MCF 10A (cell line): ENCODE results near the gene MAP3K19. TPM values are rescaled to one million over a fixed set of nuclear protein-coding genes. Genes with fewer than 3 reads are reported as not detected.

Experiments used
- BruUV-seq: library from RNA; stranded (reverse); fragments of 400-500 nt; replicated peaks from 2 replicates; lab custom pipeline; 2021; lab: Mats Ljungman, UMichigan
- CTCF ChIA-PET: fragments of 300-600 bp; sonication (Branson Sonifier 250); formaldehyde crosslinking; extraction: SDS; loops from one replicate; lab custom pipeline; 2021; ENCODE audit warnings: antibody characterized with exemption, inconsistent platforms; lab: Yijun Ruan, JAX
- POLR2A ChIA-PET: fragments of 300-600, 350-650 bp; sonication (Branson Sonifier 250); formaldehyde crosslinking; extraction: SDS; loops from one replicate; lab custom pipeline; 2020; ENCODE audit warnings: antibody characterized with exemption, inconsistent platforms; lab: Yijun Ruan, JAX
- DNase-seq: peaks from one replicate; pipeline ENCODE4 v3.0.0-alpha.2; 2018; ENCODE audit not compliant: unreplicated experiment
- H3K27ac Mint-ChIP-seq: one replicate; pipeline ENCODE4 v1.8.0; 2022; ENCODE audit warnings: mild to moderate bottlenecking, low read depth, mixed read lengths; ENCODE audit not compliant: unreplicated experiment
- H3K27me3 Mint-ChIP-seq: one replicate; pipeline ENCODE4 v1.8.0; 2022; ENCODE audit warnings: mixed read lengths; ENCODE audit not compliant: insufficient read depth, unreplicated experiment
- H3K36me3 Mint-ChIP-seq: one replicate; pipeline ENCODE4 v1.8.0; 2022; ENCODE audit warnings: mild to moderate bottlenecking, moderate library complexity, mixed read lengths; ENCODE audit not compliant: insufficient read depth, unreplicated experiment
- H3K4me1 Mint-ChIP-seq: one replicate; pipeline ENCODE4 v1.8.0; 2022; ENCODE audit warnings: mixed read lengths; ENCODE audit not compliant: insufficient read depth, unreplicated experiment
- H3K4me3 Mint-ChIP-seq: one replicate; pipeline ENCODE4 v1.8.0; 2022; ENCODE audit warnings: mild to moderate bottlenecking, moderate library complexity, mixed read lengths; ENCODE audit not compliant: unreplicated experiment
- H3K9me3 Mint-ChIP-seq: one replicate; pipeline ENCODE4 v1.8.0; 2022; ENCODE audit warnings: mixed read lengths; ENCODE audit not compliant: unreplicated experiment
- CTCF ChIP-seq: fragments of 200-600 bp; IDR thresholded peaks from one replicate; pipeline ENCODE4 v1.8.0; 2022; ENCODE audit warnings: antibody characterized with exemption, mild to moderate bottlenecking; ENCODE audit not compliant: unreplicated experiment
- intact Hi-C: fragments of 100-400 bp; cut with micrococcal nuclease; formaldehyde crosslinking; loops from 2 replicates; pipeline ENCODE4 v1.14.1; 2022
- total RNA-seq: library from RNA; stranded (reverse); gene quantifications from 2 replicates; pipeline ENCODE4 v1.2.3, GENCODE V29; 2022

Gene MAP3K19
- total RNA-seq, 1 experiment from 2014 or later = not detected

- intact Hi-C loops = no loop called here
- no peaks in the 10 kb centered on the region for H3K36me3 Mint-ChIP-seq
- ChIA-PET POLR2A (interaction anchor here (0.6 to 1.4 kb wide), 2 partner anchors 33 to 110 kb away, joined by 3 to 4 read pairs; no protein-coding TSS in a partner anchor), CTCF (interaction anchor here (0.6 to 3.2 kb wide), 3 partner anchors 11 to 688 kb away, joined by 3 to 11 read pairs (median 5); no protein-coding TSS in a partner anchor)
- DNase-seq = no peak
- no peak overlapping the region for H3K4me3 Mint-ChIP-seq
- no TSS peak for BruUV-seq
- no peaks in the 10 kb centered on the region for H3K4me1 Mint-ChIP-seq
- peaks cover 15% of the 10 kb centered on the region for H3K27me3 Mint-ChIP-seq
- H3K27ac Mint-ChIP-seq = no peak overlapping the region
- H3K9me3 Mint-ChIP-seq = no peaks in the 10 kb centered on the region
- TF ChIP-seq CTCF = no peak
These were observed 25.6 kb downstream of the MAP3K19 start for GRCh38 chr2:135021618-135022017.

GRCh38 chr2:135011633-135012032, 35.6 kb downstream of the MAP3K19 start:
- no peak overlapping the region for H3K27ac Mint-ChIP-seq
- peaks cover 6% of the 10 kb centered on the region for H3K36me3 Mint-ChIP-seq
- H3K27me3 Mint-ChIP-seq = peaks cover 21% of the 10 kb centered on the region
- no TSS peak for BruUV-seq
- ChIA-PET POLR2A (no interaction called here), CTCF (interaction anchor here (2.4 kb wide), 1 partner anchor 698 kb away, joined by 12 read pairs; no protein-coding TSS in a partner anchor)
- H3K4me1 Mint-ChIP-seq = no peaks in the 10 kb centered on the region
- intact Hi-C loops = no loop called here
- DNase-seq = no peak
- H3K9me3 Mint-ChIP-seq = no peaks in the 10 kb centered on the region
- H3K4me3 Mint-ChIP-seq = no peak overlapping the region
- TF ChIP-seq CTCF = no peak

GRCh38 chr2:135010200-135010942, 36.9 kb downstream of the MAP3K19 start:
- Mint-ChIP-seq H3K9me3 (no peaks in the 10 kb centered on the region), H3K4me3 (no peak overlapping the region), H3K27ac (no peak overlapping the region), H3K36me3 (peaks cover 6% of the 10 kb centered on the region), H3K27me3 (peaks cover 26% of the 10 kb centered on the region), H3K4me1 (no peaks in the 10 kb centered on the region)
- CTCF ChIA-PET = interaction anchor here (0.6 to 2.4 kb wide), 7 partner anchors 8 to 699 kb away, joined by 3 to 12 read pairs (median 4); no protein-coding TSS in a partner anchor
- no TSS peak for BruUV-seq
- TF ChIP-seq CTCF = no peak
- intact Hi-C loops = no loop called here
- POLR2A ChIA-PET = interaction anchor here (1.7 kb wide), 1 partner anchor 42 kb away, joined by 4 read pairs; the partner anchor contains the start of gene RAB3GAP1
- no peak for DNase-seq

- POLR2A ChIA-PET = interaction anchor here (0.7 to 1.7 kb wide), 3 partner anchors 8 to 181 kb away, joined by 3 to 4 read pairs (median 3); partner anchors contain the start of gene RAB3GAP1
- no peak for TF ChIP-seq CTCF
- Mint-ChIP-seq H3K36me3 (peaks cover 6% of the 10 kb centered on the region), H3K9me3 (no peaks in the 10 kb centered on the region), H3K4me3 (no peak overlapping the region), H3K4me1 (peaks cover 3% of the 10 kb centered on the region), H3K27me3 (peaks cover 28% of the 10 kb centered on the region), H3K27ac (no peak overlapping the region)
- CTCF ChIA-PET = interaction anchor here (0.6 to 2.4 kb wide), 4 partner anchors 106 to 700 kb away, joined by 3 to 12 read pairs (median 4); no protein-coding TSS in a partner anchor
- no TSS peak for BruUV-seq
- DNase-seq = no peak
- intact Hi-C loops = loop anchor here (10.0 kb wide), 1 partner anchor 465 kb away; no protein-coding TSS in a partner anchor
These were observed 37.9 kb downstream of the MAP3K19 start for GRCh38 chr2:135009339-135009738.
